WTC11 (cell line): ENCODE measurements around the gene ACBD6.

Source experiments
- CTCF ChIP-seq: fragments of 200-600 bp; IDR thresholded peaks from 2 replicates; pipeline ENCODE4 v1.8.0; 2022; ENCODE audit warnings: antibody characterized with exemption
- MAX ChIP-seq: sonication (generic); formaldehyde crosslinking; IDR thresholded peaks from 2 replicates; pipeline ENCODE4 v1.8.0; 2022; ENCODE audit warnings: mild to moderate bottlenecking, missing genetic modification reagents
- NFE2L1 ChIP-seq: sonication (generic); formaldehyde crosslinking; IDR thresholded peaks from 2 replicates; pipeline ENCODE4 v1.8.1; 2023; ENCODE audit warnings: missing genetic modification reagents

GRCh38 chr1:180261524-180262155, 240.7 kb downstream of the ACBD6 start:
- TF ChIP-seq MAX (CRISPR knock-in tag) = no peak
- TF ChIP-seq CTCF = no peak
- no peak for TF ChIP-seq NFE2L1 (CRISPR knock-in tag)
